Activated naive CD4-positive, alpha-beta T cell treated with anti-CD3 and anti-CD28 coated beads, Interleukin-2, amount 50 U/mL, for 16 hours (primary cell): ENCODE data around the gene FGR.

Source experiments
- DNase-seq: peaks from one replicate; pipeline ENCODE4 v3.0.0-alpha.2; 2020

FGR gene

GRCh38 chr1:27583479-27583878 is 51.5 kb downstream of the FGR start:
- DNase-seq, result no peak

- no peak for DNase-seq
Observed at GRCh38 chr1:27581823-27582243, 53.2 kb downstream of the FGR start.

GRCh38 chr1:27577504-27578188 is 57.3 kb downstream of the FGR start:
- DNase-seq, result no peak

- DNase-seq, result no peak
Observed at GRCh38 chr1:27576806-27577227, 58.2 kb downstream of the FGR start.

DNA sequence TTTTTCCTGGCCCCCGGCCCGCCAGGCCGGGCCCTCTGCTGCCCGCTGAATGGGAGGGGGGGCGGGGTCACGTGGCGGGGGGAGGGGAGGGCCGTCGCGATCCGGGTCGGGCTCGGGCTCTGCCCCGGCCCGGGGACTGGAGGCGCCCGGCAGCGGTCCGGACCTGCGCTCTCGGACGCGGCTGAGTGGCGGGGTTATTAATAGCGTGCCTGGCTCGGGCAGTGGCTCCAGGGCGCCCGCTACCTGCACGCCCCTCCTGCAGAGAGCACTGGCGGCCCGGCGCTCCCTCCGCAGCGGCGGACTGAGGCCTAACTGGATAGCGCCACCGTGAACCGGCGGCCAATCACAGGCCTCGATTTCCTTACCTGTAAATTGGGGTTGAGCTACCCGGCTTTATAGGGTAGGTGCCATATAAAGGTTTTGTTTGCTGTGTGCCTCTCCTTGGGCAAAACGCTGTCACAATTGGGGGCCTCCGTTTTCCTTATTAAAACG is 59.1 kb downstream of the FGR start:
- DNase-seq, result no peak

GRCh38 chr1:27574871-27575831 is 59.8 kb downstream of the FGR start:
- DNase-seq, result no peak

GRCh38 chr1:27574001-27574781 is 60.8 kb downstream of the FGR start:
- DNase-seq, result no peak

DNA sequence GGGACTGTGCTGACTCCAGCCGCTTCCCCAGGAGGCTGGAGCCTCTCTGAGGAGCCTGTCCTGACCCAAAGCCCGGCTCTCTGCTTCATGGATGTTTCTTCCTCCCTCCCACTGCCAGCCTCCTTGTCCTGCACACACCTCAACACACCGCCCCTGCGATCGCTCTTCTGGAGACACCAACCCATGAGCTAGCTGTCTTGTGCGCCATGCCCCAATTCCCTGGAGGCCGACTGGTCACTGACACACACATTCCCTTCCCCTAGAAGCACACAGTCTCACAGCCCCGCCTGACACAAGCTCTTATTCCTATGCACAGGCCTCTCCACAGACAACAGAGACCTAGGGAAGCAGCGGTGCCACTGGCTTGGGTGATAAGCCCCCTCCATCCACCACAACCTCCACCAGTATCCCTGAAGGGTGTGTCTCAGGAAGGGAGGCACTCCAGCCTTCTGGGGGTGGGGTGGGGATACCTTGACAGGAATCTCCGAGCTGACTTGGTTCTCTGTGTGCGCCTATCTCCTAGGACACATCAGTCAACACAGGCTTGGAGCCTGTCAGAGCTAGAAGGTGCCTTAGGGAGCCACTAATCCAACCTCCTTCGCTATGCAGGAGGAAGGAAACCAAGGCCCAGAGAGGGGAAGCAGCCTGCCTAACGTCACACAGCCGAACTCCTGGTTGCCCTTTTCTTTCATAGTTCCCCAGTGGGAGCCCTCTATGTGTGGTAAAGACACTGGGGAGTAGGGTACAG is 62.1 kb downstream of the FGR start:
- DNase-seq, result no peak

GRCh38 chr1:27572019-27572678 is 62.8 kb downstream of the FGR start:
- DNase-seq, result no peak

DNA sequence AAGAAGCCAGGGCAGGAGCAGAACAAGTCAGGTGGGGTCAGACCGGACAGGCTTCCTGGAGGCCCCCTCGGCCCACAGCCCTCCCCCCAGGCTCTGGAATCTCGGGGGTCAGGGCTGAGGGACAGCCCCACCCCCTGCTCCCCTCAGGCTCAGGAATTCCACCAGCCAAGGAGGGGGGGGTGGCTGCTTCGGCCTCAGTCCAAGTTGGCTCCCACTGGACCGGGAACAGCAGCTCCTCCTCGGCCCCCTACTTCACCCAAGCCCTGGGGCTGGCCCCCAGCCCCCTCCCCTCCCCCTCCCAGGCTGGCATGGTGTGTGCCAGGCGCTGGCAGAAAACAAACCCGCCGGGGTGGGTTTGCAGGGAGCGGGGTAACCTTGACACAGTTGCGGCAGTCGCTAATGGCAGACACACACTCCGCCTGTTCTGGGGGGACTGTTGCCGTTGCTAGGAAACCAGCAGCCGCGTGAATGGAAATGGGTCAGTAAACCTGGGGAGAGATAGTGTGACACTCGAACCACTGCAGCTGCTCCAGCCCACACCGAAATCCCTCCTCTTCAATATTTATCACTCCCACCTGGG is 63.5 kb downstream of the FGR start:
- no peak for DNase-seq

DNA sequence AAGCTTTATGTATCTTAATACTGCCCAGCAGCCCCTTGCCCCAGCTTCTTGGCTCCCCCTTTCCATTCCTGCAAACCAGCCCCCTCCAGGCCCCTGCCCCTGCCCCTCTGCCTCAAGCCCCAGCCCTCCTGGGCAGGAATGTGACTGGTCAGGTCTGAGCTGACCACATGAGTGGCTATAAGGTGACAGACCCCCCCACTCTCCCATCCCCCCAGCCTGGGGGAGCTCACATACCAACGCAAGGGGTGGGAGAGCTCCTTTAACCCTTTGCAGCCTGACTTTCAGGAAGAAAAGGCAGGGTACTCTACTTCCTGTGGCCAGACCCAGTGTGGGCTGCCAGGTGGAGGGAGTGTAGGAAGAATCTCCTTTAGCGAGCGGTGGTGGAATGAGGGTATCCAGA is 64.2 kb downstream of the FGR start:
- DNase-seq, result no peak

DNA sequence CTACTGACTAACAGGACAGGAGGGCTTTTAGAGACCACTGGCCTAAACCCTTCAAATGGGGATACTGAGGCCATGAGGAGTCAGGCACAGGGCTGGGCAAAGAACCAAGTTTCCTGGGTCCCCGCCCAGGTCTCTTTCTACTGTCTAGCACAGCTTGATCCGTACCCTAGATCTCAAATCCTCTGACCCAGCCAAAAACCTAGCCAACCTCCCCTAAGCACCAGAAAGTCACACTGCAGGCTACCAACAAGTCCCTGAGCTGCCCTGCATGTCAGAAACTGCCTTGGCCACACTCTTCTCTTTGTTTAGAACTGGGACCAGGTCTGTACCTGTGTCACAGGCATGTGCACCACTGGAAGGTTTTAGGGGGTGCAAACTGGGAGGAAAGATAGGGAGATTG is 64.6 kb downstream of the FGR start:
- no peak for DNase-seq

GRCh38 chr1:27569506-27570291 is 65.3 kb downstream of the FGR start:
- DNase-seq, result no peak

DNA sequence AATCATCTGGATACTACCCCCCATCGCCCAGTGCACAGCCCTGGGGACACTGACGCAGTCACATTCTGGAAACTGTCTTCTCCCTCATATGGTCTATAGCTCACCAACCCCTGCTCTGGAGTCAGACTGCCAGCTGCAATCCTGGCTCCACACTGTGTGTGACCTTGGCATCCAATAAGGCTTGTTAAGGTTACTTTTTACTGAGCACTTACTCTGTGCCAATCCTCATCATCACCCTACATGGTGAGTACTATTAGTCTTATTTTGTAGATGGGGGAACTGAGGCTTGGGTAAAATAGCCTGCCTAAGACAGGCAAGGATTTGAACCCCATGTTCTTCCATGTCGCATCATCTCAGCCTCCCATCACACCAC is 65.9 kb downstream of the FGR start:
- DNase-seq, result no peak

DNA sequence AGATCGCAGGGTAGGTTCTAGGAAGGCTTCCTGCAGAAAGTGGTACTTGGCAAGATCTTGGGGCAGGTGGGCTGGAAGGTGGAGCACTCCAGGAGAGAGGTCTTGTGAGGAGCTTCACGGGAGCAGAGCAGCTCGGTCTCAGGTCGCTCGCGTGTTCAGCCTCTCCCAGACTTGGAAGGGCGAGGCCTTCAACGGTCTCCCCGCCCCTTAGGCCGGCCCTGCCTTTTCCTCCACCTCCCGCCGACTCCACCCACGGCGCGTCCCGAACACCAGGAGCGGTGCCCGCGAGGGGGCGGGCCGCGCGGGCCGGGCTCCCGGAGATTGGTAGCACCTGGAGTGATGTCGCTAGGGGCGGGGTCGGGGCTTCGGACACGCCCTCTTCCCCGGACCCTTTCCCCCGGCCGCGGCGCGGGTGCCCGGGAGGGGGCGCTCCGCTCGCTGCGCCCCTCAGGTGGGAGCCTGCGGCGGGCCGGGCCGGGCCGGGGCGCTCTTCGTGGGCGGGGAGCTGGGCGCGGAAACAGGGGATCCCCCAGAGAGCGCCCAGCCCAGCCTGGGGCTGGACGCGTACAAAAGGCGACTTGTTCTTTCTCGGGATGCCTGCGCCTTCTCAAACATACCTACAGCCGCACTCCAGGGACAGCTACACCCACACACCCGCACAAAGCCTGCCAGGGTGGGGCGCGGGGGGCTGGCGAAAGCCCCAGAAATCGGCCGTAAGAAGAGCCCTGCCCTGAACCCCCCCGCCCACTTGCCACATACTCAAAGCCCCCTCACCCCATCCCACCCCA is 66.5 kb downstream of the FGR start:
- peak; percentile 86 for DNase-seq

- no peak for DNase-seq
Observed at GRCh38 chr1:27567971-27568299, 67.0 kb downstream of the FGR start.

DNA sequence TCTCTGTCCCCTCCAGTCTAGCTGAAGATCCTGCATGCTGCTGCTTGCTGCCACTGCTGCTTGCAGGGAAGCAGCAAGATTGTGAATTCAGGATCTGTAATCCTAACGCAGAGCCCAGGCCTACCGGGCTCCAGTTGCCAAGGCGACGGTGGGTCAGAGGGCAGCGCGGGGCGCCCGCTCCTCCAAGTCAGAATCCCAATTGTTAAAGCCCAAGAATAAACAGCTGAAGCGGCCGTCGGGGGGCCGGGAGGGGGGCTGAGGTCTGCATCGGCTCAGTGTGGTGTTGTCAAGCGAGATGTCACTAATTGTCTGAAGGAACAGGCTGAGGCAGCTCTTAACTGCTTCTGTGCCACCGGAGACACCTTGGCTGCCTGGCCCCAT is 67.8 kb downstream of the FGR start:
- no peak for DNase-seq

GRCh38 chr1:27566462-27567145 is 68.4 kb downstream of the FGR start:
- DNase-seq, result no peak
